ENCODE measurements around the gene VPS45.
A peak's percentile ranks its signal among the peaks of the same experiment; 100 is the strongest.

Gene VPS45

GRCh38 chr1:150022357-150022756 lies 45.2 kb upstream of the VPS45 start:
- no peaks in the 10 kb centered on the region for H3K9me3 ChIP-seq (ENCODE audit: control insufficient read depth, insufficient read depth, low read depth, low read length)
- H3K36me3 ChIP-seq (ENCODE audit: control insufficient read depth in 2 of 2, insufficient read depth in 1 of 2, low read length in 2 of 2) = no peaks in the 10 kb centered on the region
- H3K27ac ChIP-seq (ENCODE audit: extremely low read depth, low read depth, low read length) = no peak overlapping the region
- TF ChIP-seq ZNF362 (tag by site-specific recombination; IDR thresholded peaks at IDR 0.05) (peak; percentile 92), ZNF155 (tag by site-specific recombination; IDR thresholded peaks at IDR 0.05) (no peak)
- H3K4me3 ChIP-seq (ENCODE audit: low read depth, low read length) = no peak overlapping the region
- CTCF ChIA-PET = interaction anchor here (1.4 kb wide), 1 partner anchor 29 kb away, joined by 3 read pairs; no protein-coding TSS in a partner anchor
- POLR2A ChIA-PET = no interaction called here
- H3K4me1 ChIP-seq (ENCODE audit: control insufficient read depth, insufficient read depth, low read length) = no peaks in the 10 kb centered on the region

GRCh38 chr1:150024156-150024555 lies 43.4 kb upstream of the VPS45 start:
- POLR2A ChIA-PET = interaction anchor here (1.3 kb wide), 1 partner anchor 9 kb away, joined by 3 read pairs; no protein-coding TSS in a partner anchor
- CTCF ChIA-PET = interaction anchor here (0.6 kb wide), 2 partner anchors 12 to 36 kb away, joined by 3 read pairs; no protein-coding TSS in a partner anchor
- Histone ChIP-seq H3K4me3 (ENCODE audit: low read depth, low read length) (no peak overlapping the region), H3K36me3 (ENCODE audit: control insufficient read depth in 2 of 2, insufficient read depth in 1 of 2, low read length in 2 of 2) (no peaks in the 10 kb centered on the region), H3K9me3 (ENCODE audit: control insufficient read depth, insufficient read depth, low read depth, low read length) (no peaks in the 10 kb centered on the region), H3K27ac (ENCODE audit: extremely low read depth, low read depth, low read length) (no peak overlapping the region), H3K4me1 (ENCODE audit: control insufficient read depth, insufficient read depth, low read length) (no peaks in the 10 kb centered on the region)
- no peak for TF ChIP-seq ZNF121 (tag by site-specific recombination; IDR thresholded peaks at IDR 0.05)
- no peak for TF ChIP-seq SP2 (tag by site-specific recombination; IDR thresholded peaks at IDR 0.05)
- no peak for TF ChIP-seq ZNF211 (tag by site-specific recombination; IDR thresholded peaks at IDR 0.05; ENCODE audit: low read depth)
- TF ChIP-seq BCL11B (tag by site-specific recombination; IDR thresholded peaks at IDR 0.05; ENCODE audit: low read depth) = no peak
- no peak for TF ChIP-seq ZNF558 (tag by site-specific recombination; IDR thresholded peaks at IDR 0.05)
- no peak for TF ChIP-seq MYNN (tag by site-specific recombination; IDR thresholded peaks at IDR 0.05; ENCODE audit: borderline replicate concordance)
- no peak for TF ChIP-seq ZSCAN23 (tag by site-specific recombination; IDR thresholded peaks at IDR 0.05)
- TF ChIP-seq ZBTB7A (tag by site-specific recombination; IDR thresholded peaks at IDR 0.05; ENCODE audit: low read depth) = no peak
- no peak for TF ChIP-seq ZNF292 (tag by site-specific recombination; IDR thresholded peaks at IDR 0.05; ENCODE audit: borderline replicate concordance, low read depth)
- TF ChIP-seq MZF1 (tag by site-specific recombination; IDR thresholded peaks at IDR 0.05; ENCODE audit: borderline replicate concordance) = no peak
- TF ChIP-seq GLIS2 (tag by site-specific recombination; IDR thresholded peaks at IDR 0.05) = no peak
- TF ChIP-seq ZNF155 (tag by site-specific recombination; IDR thresholded peaks at IDR 0.05) = no peak
- TF ChIP-seq GLI2 (tag by site-specific recombination; IDR thresholded peaks at IDR 0.05; ENCODE audit: borderline replicate concordance, low read depth) = no peak
- no peak for TF ChIP-seq ZNF354C (tag by site-specific recombination; IDR thresholded peaks at IDR 0.05; ENCODE audit: borderline replicate concordance, low read depth)
- TF ChIP-seq, protein P1, sequence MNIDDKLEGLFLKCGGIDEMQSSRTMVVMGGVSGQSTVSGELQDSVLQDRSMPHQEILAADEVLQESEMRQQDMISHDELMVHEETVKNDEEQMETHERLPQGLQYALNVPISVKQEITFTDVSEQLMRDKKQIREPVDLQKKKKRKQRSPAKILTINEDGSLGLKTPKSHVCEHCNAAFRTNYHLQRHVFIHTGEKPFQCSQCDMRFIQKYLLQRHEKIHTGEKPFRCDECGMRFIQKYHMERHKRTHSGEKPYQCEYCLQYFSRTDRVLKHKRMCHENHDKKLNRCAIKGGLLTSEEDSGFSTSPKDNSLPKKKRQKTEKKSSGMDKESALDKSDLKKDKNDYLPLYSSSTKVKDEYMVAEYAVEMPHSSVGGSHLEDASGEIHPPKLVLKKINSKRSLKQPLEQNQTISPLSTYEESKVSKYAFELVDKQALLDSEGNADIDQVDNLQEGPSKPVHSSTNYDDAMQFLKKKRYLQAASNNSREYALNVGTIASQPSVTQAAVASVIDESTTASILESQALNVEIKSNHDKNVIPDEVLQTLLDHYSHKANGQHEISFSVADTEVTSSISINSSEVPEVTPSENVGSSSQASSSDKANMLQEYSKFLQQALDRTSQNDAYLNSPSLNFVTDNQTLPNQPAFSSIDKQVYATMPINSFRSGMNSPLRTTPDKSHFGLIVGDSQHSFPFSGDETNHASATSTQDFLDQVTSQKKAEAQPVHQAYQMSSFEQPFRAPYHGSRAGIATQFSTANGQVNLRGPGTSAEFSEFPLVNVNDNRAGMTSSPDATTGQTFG (tag by site-specific recombination; IDR thresholded peaks at IDR 0.05; ENCODE audit: borderline replicate concordance) = no peak
- TF ChIP-seq ZNF221 (tag by site-specific recombination; IDR thresholded peaks at IDR 0.05; ENCODE audit: borderline replicate concordance) = no peak
- TF ChIP-seq ZBTB6 (tag by site-specific recombination; IDR thresholded peaks at IDR 0.05) = no peak
- TF ChIP-seq ZNF214 (tag by site-specific recombination; IDR thresholded peaks at IDR 0.05; ENCODE audit: borderline replicate concordance) = no peak
- TF ChIP-seq FEZF1 (tag by site-specific recombination; IDR thresholded peaks at IDR 0.05) = no peak
- no peak for TF ChIP-seq TRIM28 (IDR thresholded peaks at IDR 0.05; ENCODE audit: borderline replicate concordance, low read length)
